ENCODE measurements around the gene ZNF560. TPM values are rescaled to one million over a fixed set of nuclear protein-coding genes. Genes with fewer than 3 reads are reported as not detected.

ZNF560 gene
- total and polyA plus RNA-seq, 2 of the 13 experiments (the other 11 are each of a cell fraction or from before 2014, with no cell fraction given): not detected

DNA sequence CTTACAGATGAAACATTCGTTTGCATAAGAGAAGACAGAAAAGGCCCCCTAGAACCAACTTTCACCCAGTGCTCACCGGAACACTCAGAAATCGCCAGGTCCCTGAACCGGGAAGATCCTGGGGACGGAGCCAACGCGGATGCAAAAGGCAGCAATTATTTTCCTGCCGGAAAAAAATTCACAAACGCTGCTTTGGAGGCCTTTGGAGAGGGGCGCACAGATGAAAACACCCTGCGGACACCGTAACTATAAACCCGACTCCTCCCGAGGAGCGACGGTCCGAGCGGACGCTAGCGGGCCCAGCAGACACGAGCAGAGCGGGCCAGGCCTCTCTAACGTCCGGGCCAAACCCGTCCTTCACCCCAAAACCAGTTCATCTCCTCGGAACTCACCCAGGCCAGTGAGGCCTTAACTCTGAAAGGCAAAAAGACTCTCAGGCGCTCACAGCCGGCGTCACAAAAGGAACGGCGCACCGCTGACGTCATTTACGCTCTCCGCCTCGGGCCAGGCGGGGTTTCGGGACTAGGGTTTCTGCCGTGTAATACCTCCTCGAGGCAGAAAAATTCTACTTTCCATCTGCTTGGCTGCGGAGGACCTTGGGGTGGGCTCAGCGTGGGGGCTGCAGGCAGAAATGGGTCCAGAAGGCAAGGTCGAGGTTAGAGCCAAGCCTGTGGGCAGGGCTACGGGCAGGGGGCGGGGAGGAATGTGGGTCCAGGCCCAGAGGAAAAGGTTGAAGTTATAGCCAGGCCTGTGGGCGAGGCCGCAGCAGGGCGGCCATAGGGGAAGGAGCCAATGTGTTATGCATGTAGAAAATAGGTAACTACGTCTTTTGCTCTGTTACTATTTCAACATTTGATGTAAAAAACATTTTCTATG, 40.0 kb upstream of the ZNF560 start, which contains the start of gene ZNF426 (continued):
- TF ChIP-seq FUBP1 (CRISPR knock-in tag; IDR thresholded peaks at IDR 0.05; ENCODE audit: borderline replicate concordance) (no peak; the same call in 1 of the 2 replicates), ZNF441 (CRISPR knock-in tag; IDR thresholded peaks at IDR 0.05; ENCODE audit: borderline replicate concordance) (peak; percentile 54; the same call in 1 of the 2 replicates), RFX5 (IDR thresholded peaks at IDR 0.05; ENCODE audit: low read depth, low read length) (peak; percentile 48; the same call in 1 of the 2 replicates), XRCC5 (optimal IDR thresholded peaks at IDR 0.05; ENCODE audit: low read length) (no peak), CREB3 (CRISPR knock-in tag; IDR thresholded peaks at IDR 0.05) (0 out of 2 replicates have a peak, but pooled peaks have one; percentile 45), ZBTB43 (CRISPR knock-in tag; conservative IDR thresholded peaks at IDR 0.05) (peak; percentile 46; the same call in 1 of the 2 replicates), STAG1 (CRISPR knock-in tag; IDR thresholded peaks at IDR 0.05) (no peak), PAXIP1 (CRISPR knock-in tag; conservative IDR thresholded peaks at IDR 0.05) (peak; percentile 50), PAWR (CRISPR knock-in tag; IDR thresholded peaks at IDR 0.05; ENCODE audit: borderline replicate concordance) (no peak), SPEN (CRISPR knock-in tag; IDR thresholded peaks at IDR 0.05; ENCODE audit: low read depth) (peak; percentile 93), NR3C1 (CRISPR knock-in tag; IDR thresholded peaks at IDR 0.05) (no peak), NPAS2 (CRISPR knock-in tag; IDR thresholded peaks at IDR 0.05; ENCODE audit: borderline replicate concordance) (no peak), HDAC2 (CRISPR knock-in tag; IDR thresholded peaks at IDR 0.05) (peak; percentile 68), TEAD3 (CRISPR knock-in tag; optimal IDR thresholded peaks at IDR 0.05; ENCODE audit: borderline replicate concordance) (peak; percentile 48), CREM (IDR thresholded peaks at IDR 0.05) (peak; percentile 100), CREM (CRISPR knock-in tag; IDR thresholded peaks at IDR 0.05) (peak; percentile 93), ZNF713 (CRISPR knock-in tag; IDR thresholded peaks at IDR 0.05) (no peak), ZFP36L1 (CRISPR knock-in tag; IDR thresholded peaks at IDR 0.05) (no peak), SNAPC2 (CRISPR knock-in tag; IDR thresholded peaks at IDR 0.05) (0 out of 2 replicates have a peak, but pooled peaks have one; percentile 51)
- TF ChIP-seq, protein P1, sequence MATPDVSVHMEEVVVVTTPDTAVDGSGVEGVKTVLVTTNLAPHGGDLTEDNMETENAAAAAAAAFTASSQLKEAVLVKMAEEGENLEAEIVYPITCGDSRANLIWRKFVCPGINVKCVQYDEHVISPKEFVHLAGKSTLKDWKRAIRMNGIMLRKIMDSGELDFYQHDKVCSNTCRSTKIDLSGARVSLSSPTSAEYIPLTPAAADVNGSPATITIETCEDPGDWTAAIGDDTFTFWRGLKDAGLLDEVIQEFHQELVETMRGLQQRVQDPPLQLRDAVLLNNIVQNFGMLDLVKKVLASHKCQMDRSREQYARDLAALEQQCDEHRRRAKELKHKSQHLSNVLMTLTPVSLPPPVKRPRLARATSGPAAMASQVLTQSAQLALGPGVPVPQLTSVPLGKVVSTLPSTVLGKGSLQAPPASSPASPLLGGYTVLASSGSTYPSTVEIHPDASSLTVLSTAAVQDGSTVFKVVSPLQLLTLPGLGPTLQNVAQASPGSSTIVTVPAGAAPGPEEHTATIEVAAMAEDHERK (CRISPR knock-in tag; IDR thresholded peaks at IDR 0.05; ENCODE audit: low read depth): peak; percentile 67
